GM19351 (cell line): ENCODE data around the gene PCDHA5.

Source experiments
- ATAC-seq: cut with Tn5 transposase; IDR thresholded peaks from one replicate; pipeline ENCODE4 v1.9.1; 2021; ENCODE audit warnings: mild to moderate bottlenecking, moderate library complexity; ENCODE audit not compliant: unreplicated experiment

The PCDHA5 gene

GRCh38 chr5:140857987-140858240 lies 36.5 kb downstream of the PCDHA5 start:
- no peak for ATAC-seq

GRCh38 chr5:140862441-140863295 lies 41.3 kb downstream of the PCDHA5 start:
- ATAC-seq, result no peak

- no peak for ATAC-seq
These were observed 47.5 kb downstream of the PCDHA5 start, which contains the start of gene PCDHA11 for GRCh38 chr5:140868721-140869554. Gene PCDHA11 (plus strand): TSS chr5:140868957. CDS start chr5:140869104, 147 bp downstream.

GRCh38 chr5:140869555-140869886 lies 48.1 kb downstream of the PCDHA5 start:
- no peak for ATAC-seq

GRCh38 chr5:140870221-140871201 lies 49.1 kb downstream of the PCDHA5 start:
- no peak for ATAC-seq
